H1 (cell line): ENCODE data around the gene HSD17B8. TPM values are rescaled to one million over a fixed set of nuclear protein-coding genes. Genes with fewer than 3 reads are reported as not detected.

Experiments used
- CBX8 ChIP-seq: fragments of 300-800, 300-1000 bp; sonication (generic); IDR thresholded peaks from 2 replicates; pipeline ENCODE4 v1.7.1; 2016; ENCODE audit warnings: low read depth, low read length, borderline replicate concordance
- EGR1 ChIP-seq: IDR thresholded peaks from 2 replicates; pipeline ENCODE4 v1.6.1; 2011; ENCODE audit warnings: low read depth, low read length, borderline replicate concordance
- RAD21 ChIP-seq, 2 experiments: IDR thresholded peaks in 1 of 2; conservative IDR thresholded peaks in 1 of 2; 2 replicates each; pipeline ENCODE4 v1.6.1; 2011; ENCODE audit warnings: low read depth in 2 of 2, low read length in 2 of 2, improper control_type of control experiment in 1 of 2, inconsistent platforms in 1 of 2, mild to moderate bottlenecking in 1 of 2, moderate library complexity in 1 of 2
- SIN3A ChIP-seq, 2 experiments: IDR thresholded peaks in 1 of 2; conservative IDR thresholded peaks in 1 of 2; 2 replicates each; pipeline ENCODE4 v1.6.1; 2011 to 2012; ENCODE audit warnings: low read length in 2 of 2, improper control_type of control experiment in 1 of 2, low read depth in 1 of 2, mild to moderate bottlenecking in 1 of 2
- SP2 ChIP-seq: IDR thresholded peaks from 2 replicates; pipeline ENCODE4 v1.6.1; 2012; ENCODE audit warnings: mild to moderate bottlenecking, low read length, inconsistent platforms
- TAF7 ChIP-seq: optimal IDR thresholded peaks from 2 replicates; pipeline ENCODE3; 2011; ENCODE audit warnings: low read depth, mild to moderate bottlenecking, inconsistent platforms, low read length, moderate library complexity, borderline replicate concordance
- polyA plus RNA-seq, 7 experiments: library from polyadenylated mRNA; depleted of rRNA in 3 of 7; stranded (reverse) in 5 of 7; unstranded in 2 of 7; fragments of >200 nt in 5 of 7; fragments of 200-250 nt in 2 of 7; gene quantifications; 1 replicate in 5 of 7; 2 replicates in 1 of 7; 4 replicates in 1 of 7; pipeline versions ENCODE4 v1.2.1 to v1.2.3, GENCODE V29; 2011 to 2013; ENCODE audit warnings: missing spikeins in 2 of 7, mixed read lengths in 2 of 7
- total RNA-seq: library from RNA; stranded (reverse); fragmentation: NEBNext Ultra II Directional; extraction: Animal tissue kit (Norgen Biotek cat#: 25700); gene quantifications from 2 replicates; pipeline ENCODE4 v1.2.1, GENCODE V29; 2021
- TF ChIP-seq, protein P1 (sequence below): fragments of 300-600 bp; sonication (generic); IDR thresholded peaks from 2 replicates; pipeline ENCODE4 v1.7.1; 2012; ENCODE audit warnings: low read length, moderate library complexity, mild to moderate bottlenecking, inconsistent platforms; ENCODE audit not compliant: insufficient replicate concordance

Gene HSD17B8
- total and polyA plus RNA-seq, 2 of the 8 experiments (the other 6 are each of a cell fraction or from before 2014, with no cell fraction given), result 3.3 to 17.1 TPM

DNA sequence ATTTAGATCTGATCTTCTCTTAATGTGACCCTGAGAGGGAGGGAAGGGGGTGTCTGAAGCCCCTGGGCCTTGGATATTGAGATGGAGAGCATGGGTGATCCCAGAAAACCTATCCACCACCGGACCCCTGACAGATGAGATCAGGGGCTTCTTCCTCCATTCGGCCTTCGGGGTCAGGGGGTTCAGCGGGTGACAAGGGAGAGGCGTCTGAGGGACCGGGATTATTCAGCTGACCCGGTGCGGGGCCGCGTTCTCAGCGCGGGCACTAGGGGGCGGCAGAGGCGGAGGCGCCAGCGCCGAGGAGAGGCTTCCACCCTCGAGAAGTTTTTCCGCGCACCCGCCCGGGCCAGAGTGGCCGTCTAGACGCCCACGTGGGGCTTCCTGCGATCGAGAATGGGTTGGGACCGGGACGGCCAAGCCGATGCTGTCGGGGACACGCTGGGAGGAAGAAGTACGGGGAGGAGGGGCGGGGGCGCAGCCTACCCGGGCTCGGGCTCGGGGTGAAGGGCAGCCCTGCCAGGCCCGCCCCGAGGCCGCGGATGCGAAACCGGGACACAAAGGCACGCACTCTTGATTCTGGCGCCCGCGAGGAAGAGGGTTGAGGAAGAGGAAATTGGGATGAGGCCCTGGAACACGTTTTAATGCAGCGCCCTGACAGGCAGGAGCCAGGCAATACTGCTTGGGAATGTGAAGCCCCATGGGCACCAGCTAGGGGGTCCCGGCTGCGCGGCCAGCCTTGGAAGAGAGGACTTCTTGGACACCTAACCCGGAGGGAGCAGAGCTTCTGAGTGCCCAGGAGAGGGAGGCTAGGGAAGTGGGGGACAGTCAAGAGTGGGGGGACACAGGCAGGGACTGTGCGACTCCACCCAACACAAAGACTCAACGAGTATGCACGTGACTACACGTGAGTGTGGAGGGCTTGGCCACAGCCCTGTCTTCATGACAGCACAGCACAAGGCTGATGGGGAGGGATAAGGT lies 42.8 kb upstream of the HSD17B8 start (continued):
- TF ChIP-seq, protein P1, sequence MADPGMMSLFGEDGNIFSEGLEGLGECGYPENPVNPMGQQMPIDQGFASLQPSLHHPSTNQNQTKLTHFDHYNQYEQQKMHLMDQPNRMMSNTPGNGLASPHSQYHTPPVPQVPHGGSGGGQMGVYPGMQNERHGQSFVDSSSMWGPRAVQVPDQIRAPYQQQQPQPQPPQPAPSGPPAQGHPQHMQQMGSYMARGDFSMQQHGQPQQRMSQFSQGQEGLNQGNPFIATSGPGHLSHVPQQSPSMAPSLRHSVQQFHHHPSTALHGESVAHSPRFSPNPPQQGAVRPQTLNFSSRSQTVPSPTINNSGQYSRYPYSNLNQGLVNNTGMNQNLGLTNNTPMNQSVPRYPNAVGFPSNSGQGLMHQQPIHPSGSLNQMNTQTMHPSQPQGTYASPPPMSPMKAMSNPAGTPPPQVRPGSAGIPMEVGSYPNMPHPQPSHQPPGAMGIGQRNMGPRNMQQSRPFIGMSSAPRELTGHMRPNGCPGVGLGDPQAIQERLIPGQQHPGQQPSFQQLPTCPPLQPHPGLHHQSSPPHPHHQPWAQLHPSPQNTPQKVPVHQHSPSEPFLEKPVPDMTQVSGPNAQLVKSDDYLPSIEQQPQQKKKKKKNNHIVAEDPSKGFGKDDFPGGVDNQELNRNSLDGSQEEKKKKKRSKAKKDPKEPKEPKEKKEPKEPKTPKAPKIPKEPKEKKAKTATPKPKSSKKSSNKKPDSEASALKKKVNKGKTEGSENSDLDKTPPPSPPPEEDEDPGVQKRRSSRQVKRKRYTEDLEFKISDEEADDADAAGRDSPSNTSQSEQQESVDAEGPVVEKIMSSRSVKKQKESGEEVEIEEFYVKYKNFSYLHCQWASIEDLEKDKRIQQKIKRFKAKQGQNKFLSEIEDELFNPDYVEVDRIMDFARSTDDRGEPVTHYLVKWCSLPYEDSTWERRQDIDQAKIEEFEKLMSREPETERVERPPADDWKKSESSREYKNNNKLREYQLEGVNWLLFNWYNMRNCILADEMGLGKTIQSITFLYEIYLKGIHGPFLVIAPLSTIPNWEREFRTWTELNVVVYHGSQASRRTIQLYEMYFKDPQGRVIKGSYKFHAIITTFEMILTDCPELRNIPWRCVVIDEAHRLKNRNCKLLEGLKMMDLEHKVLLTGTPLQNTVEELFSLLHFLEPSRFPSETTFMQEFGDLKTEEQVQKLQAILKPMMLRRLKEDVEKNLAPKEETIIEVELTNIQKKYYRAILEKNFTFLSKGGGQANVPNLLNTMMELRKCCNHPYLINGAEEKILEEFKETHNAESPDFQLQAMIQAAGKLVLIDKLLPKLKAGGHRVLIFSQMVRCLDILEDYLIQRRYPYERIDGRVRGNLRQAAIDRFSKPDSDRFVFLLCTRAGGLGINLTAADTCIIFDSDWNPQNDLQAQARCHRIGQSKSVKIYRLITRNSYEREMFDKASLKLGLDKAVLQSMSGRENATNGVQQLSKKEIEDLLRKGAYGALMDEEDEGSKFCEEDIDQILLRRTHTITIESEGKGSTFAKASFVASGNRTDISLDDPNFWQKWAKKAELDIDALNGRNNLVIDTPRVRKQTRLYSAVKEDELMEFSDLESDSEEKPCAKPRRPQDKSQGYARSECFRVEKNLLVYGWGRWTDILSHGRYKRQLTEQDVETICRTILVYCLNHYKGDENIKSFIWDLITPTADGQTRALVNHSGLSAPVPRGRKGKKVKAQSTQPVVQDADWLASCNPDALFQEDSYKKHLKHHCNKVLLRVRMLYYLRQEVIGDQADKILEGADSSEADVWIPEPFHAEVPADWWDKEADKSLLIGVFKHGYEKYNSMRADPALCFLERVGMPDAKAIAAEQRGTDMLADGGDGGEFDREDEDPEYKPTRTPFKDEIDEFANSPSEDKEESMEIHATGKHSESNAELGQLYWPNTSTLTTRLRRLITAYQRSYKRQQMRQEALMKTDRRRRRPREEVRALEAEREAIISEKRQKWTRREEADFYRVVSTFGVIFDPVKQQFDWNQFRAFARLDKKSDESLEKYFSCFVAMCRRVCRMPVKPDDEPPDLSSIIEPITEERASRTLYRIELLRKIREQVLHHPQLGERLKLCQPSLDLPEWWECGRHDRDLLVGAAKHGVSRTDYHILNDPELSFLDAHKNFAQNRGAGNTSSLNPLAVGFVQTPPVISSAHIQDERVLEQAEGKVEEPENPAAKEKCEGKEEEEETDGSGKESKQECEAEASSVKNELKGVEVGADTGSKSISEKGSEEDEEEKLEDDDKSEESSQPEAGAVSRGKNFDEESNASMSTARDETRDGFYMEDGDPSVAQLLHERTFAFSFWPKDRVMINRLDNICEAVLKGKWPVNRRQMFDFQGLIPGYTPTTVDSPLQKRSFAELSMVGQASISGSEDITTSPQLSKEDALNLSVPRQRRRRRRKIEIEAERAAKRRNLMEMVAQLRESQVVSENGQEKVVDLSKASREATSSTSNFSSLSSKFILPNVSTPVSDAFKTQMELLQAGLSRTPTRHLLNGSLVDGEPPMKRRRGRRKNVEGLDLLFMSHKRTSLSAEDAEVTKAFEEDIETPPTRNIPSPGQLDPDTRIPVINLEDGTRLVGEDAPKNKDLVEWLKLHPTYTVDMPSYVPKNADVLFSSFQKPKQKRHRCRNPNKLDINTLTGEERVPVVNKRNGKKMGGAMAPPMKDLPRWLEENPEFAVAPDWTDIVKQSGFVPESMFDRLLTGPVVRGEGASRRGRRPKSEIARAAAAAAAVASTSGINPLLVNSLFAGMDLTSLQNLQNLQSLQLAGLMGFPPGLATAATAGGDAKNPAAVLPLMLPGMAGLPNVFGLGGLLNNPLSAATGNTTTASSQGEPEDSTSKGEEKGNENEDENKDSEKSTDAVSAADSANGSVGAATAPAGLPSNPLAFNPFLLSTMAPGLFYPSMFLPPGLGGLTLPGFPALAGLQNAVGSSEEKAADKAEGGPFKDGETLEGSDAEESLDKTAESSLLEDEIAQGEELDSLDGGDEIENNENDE, result no peak
- TF ChIP-seq SP2, result no peak
- TF ChIP-seq SIN3A (conservative IDR thresholded peaks at IDR 0.05 in 1 of 2, IDR thresholded peaks at IDR 0.05 in 1 of 2; ENCODE audit: low read depth in 1 of 2, low read length in 2 of 2), result 0 out of 4 replicates have a peak, but pooled peaks have one; percentile 29 to 42
- peak; percentile 48 to 63; a peak in 3 of 4 replicates for TF ChIP-seq RAD21 (IDR thresholded peaks at IDR 0.05 in 1 of 2, conservative IDR thresholded peaks at IDR 0.05 in 1 of 2; ENCODE audit: low read depth in 2 of 2, low read length in 2 of 2)
- TF ChIP-seq CBX8, result no peak
- TF ChIP-seq TAF7, result peak; percentile 19
- 0 out of 2 replicates have a peak, but pooled peaks have one; percentile 16 for TF ChIP-seq EGR1
